Effector memory CD4-positive, alpha-beta T cell (primary cell): ENCODE measurements around the gene ACY1.

Experiments used
- DNase-seq, 3 donors: peaks; one replicate each; pipeline ENCODE4 v3.0.0-alpha.2; 2020
- H3K27ac ChIP-seq: 2 replicates; pipeline ENCODE4 v1.7.0; 2013; ENCODE audit warnings: mild to moderate bottlenecking, low read length, moderate library complexity; ENCODE audit not compliant: insufficient read depth, poor library complexity, severe bottlenecking
- H3K27me3 ChIP-seq: replicated peaks from 2 replicates; pipeline ENCODE4 v1.7.0; 2013; ENCODE audit warnings: mild to moderate bottlenecking, low read length; ENCODE audit not compliant: insufficient read depth, control insufficient read depth, poor library complexity, severe bottlenecking
- H3K36me3 ChIP-seq: 2 replicates; pipeline ENCODE4 v1.7.0; 2013; ENCODE audit warnings: mild to moderate bottlenecking, low read length, moderate library complexity; ENCODE audit not compliant: control insufficient read depth, insufficient read depth
- H3K4me1 ChIP-seq: 2 replicates; pipeline ENCODE4 v1.7.0; 2013; ENCODE audit warnings: low read length, mild to moderate bottlenecking; ENCODE audit not compliant: control insufficient read depth, insufficient read depth, poor library complexity, severe bottlenecking
- H3K4me3 ChIP-seq: 2 replicates; pipeline ENCODE4 v1.7.0; 2013; ENCODE audit warnings: low read length, low read depth, mild to moderate bottlenecking; ENCODE audit not compliant: insufficient read depth, poor library complexity, severe bottlenecking
- H3K9me3 ChIP-seq: 2 replicates; pipeline ENCODE4 v1.7.0; 2013; ENCODE audit warnings: mild to moderate bottlenecking, low read length, moderate library complexity; ENCODE audit not compliant: control insufficient read depth

Gene ACY1

DNA sequence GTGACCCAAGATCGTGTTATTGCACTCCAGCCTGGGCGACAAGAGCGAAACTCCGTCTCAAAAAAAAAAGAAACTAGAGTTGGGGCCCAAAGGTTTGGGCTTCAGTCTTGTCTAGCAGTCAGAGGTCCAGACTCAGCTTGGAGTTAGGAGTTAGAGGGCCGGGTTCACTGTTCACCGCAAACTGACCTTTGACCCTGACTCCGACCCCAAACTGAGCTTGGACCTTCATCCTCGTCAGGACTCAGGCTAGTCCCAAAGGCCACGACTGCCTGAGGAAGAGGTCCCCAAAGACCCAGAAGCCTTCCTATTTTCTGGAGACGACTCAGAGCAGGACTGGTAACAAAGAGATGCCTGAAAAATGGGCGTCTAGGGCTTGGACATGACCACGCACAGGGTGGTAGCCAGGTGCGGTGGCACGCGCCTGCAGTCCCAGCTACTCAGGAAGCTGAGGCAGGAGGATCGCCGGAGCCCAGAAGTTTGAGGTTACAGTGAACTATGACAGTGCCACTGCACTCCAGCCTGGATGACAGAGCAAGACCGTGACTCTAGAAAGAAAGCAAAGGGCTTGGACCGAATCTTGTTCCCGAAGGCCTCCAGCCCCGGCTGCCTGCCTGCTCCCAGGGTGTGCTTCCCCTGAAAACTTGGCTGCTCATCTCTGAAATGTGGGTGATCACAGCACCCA is 35.1 kb downstream of the ACY1 start:
- no peak overlapping the region for H3K27ac ChIP-seq
- no peaks in the 10 kb centered on the region for H3K36me3 ChIP-seq
- no peak overlapping the region for H3K4me3 ChIP-seq
- H3K27me3 ChIP-seq = no peaks in the 10 kb centered on the region
- H3K4me1 ChIP-seq = no peaks in the 10 kb centered on the region
- no peak for DNase-seq
- no peaks in the 10 kb centered on the region for H3K9me3 ChIP-seq

DNA sequence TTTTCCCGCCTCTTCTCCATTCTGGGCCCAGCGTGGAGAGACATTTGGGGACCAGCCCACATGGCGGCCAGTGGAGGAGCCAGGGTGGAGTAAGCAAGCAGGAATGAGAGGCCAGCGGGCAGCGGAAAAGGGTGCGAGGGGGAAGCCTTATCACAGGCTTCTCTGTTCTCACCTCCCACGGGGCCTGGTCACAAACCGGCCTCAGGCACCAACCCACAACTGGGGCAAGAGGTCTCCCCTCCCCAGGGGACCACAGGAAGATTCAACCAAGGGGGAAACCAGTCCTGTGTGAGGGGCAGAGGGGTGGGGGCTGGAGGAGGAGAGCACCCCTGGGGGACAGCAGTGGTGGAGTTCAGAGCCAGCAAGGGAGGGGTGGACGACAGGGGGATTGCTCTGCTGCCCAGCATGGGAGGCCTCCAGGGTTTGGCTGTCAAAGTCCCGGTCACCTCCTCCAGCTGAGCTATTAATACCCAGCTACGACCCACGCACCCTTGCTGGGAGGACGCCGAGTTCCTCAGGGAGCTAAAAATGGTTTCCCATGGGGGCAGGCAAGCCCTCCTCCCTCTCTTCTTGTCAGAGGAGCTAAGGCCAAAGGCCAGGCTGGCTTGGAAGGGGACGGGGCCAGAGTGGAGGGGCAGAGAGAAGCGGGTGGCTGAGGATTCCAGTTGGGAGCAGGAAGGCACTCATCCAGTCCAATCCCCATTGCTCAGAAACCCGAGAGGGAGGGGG is 36.2 kb downstream of the ACY1 start:
- H3K27me3 ChIP-seq = no peaks in the 10 kb centered on the region
- H3K27ac ChIP-seq = no peak overlapping the region
- H3K36me3 ChIP-seq = no peaks in the 10 kb centered on the region
- H3K4me3 ChIP-seq = no peak overlapping the region
- H3K4me1 ChIP-seq = no peaks in the 10 kb centered on the region
- no peaks in the 10 kb centered on the region for H3K9me3 ChIP-seq
- no peak for DNase-seq

DNA sequence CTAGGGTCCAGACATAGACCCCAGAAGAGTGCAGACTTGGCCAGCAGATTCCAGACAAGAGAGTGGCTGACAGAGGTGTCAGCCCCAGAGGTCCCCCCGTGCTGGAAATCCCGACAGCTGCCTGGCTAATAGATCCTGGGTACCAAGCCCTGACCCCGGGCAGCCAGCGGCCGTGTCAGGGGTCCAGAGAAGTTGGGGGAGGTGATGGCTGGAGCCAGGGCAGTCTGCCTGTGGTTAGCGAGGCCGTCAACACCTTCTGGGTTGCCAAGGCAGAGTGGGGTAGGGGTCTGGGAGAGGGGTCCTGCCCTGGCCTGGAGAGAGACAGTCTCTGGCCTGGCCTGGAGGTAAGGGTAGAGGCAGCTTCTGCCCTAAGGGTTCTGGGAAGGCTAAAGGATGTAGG is 37.5 kb downstream of the ACY1 start:
- H3K27ac ChIP-seq = no peak overlapping the region
- no peaks in the 10 kb centered on the region for H3K9me3 ChIP-seq
- H3K27me3 ChIP-seq = no peaks in the 10 kb centered on the region
- no peak for DNase-seq
- no peaks in the 10 kb centered on the region for H3K4me1 ChIP-seq
- no peak overlapping the region for H3K4me3 ChIP-seq
- no peaks in the 10 kb centered on the region for H3K36me3 ChIP-seq

DNA sequence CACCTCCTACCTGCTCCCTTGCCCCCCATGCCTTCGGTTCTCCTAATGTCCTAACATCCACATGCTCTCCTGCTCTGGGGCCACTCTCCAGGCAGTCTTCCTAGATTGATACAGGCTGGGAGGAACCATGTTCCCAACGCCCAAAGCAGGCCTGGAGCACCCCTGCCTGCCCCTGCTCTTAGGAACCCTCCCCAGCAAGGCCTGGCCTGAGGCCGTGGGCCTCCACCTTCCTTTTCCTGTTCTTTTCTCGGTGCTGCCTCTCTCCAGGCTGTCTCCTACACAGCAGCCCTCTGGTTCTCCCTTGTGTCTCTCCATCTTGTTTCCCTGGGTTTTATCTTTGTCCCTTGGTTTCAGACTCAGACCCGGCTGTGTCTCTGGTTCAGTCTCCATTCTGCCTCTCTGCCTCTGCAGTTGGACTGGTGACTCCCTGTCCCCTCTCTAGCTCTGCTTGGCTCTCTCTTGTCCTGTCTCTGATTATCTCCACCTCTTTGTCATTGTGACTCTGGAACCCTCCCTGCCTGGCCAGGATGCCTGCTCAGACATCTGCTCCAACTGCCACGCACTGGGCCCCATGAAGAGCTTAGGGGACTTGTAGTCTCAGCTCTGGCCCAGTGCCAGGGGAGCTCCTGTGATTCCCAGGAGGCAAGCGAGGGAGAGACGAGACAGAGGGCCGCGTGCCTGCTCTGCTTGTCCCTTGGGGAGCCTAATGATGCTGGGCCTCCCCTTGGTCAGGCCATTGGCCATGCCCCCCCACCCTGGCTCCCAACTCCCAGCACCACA is 38.3 kb downstream of the ACY1 start:
- DNase-seq = no peak
- no peaks in the 10 kb centered on the region for H3K27me3 ChIP-seq
- no peaks in the 10 kb centered on the region for H3K4me1 ChIP-seq
- H3K4me3 ChIP-seq = no peak overlapping the region
- H3K27ac ChIP-seq = no peak overlapping the region
- H3K36me3 ChIP-seq = no peaks in the 10 kb centered on the region
- H3K9me3 ChIP-seq = no peaks in the 10 kb centered on the region

DNA sequence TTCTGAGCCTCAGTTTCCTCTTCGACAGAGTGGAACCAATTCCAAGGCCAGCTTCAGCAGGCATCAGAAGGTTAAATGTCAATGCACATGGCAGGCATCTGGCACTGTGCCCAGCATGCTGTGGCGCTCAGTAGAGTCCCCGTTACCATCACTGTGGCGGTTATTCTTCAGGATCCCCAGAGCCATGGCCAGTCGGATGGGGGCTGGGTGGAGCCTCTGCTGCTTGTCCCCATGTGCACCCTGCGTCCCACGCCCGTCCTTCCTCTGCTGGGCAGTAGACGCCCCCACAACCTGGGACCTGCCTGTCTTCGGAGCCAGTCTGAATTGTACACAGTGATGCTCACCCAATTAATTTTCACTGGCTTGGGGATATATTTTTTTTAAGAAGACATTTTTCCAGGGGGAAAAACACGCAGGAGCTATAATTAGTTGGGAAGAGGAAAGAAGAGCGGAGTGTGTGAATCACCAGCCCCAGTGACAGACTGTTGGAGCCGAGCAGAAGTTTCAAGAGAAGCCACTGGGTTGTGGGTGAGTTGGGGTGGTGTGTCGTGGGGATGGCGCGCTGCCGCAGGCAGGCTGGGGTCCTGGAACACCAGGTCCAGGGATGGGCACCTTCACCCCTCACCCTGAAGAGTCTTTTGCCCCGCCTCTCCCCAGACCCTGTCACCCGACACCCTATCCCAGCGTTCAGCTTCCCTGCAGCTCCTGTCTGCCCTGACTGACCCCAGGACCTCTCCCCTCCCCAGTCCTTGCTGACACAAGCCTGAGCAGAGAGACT is 39.2 kb downstream of the ACY1 start:
- Histone ChIP-seq H3K9me3 (no peaks in the 10 kb centered on the region), H3K36me3 (no peaks in the 10 kb centered on the region), H3K4me3 (no peak overlapping the region), H3K4me1 (no peaks in the 10 kb centered on the region), H3K27me3 (no peaks in the 10 kb centered on the region), H3K27ac (no peak overlapping the region)
- no peak for DNase-seq

DNA sequence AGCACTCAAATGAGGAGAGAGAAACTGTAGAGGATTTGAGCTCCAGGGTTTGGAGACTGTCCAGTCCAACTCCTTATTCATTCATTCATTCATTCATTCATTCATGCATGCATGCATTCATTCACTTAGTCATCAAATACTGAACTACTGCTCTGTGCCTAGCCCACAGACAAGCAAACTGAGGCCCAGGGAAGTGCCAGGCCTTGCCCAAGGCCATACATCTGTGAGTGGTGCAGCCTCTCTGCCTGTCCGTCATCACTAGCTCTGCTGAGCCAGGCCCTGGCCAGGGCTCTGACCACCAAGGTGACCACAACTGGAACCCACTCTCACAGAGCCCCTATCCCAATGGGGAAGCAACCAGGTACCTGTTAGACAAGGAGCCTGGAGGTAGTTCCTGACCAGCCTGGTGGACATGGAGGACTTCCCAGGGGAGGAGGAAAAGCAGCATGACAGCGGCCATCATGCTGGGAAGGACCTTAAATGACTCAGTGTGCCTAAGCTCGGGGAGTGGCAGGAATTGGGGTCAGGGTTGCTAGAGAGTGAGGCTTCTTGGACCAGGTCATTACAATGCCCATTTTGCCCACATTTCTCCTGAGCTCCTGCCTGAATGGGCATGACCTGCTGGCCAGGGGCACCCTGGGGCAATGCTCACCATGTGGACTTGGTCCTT is 39.9 kb downstream of the ACY1 start:
- DNase-seq = no peak
- Histone ChIP-seq H3K4me3 (no peak overlapping the region), H3K36me3 (no peaks in the 10 kb centered on the region), H3K9me3 (no peaks in the 10 kb centered on the region), H3K27me3 (no peaks in the 10 kb centered on the region), H3K27ac (no peak overlapping the region), H3K4me1 (no peaks in the 10 kb centered on the region)

DNA sequence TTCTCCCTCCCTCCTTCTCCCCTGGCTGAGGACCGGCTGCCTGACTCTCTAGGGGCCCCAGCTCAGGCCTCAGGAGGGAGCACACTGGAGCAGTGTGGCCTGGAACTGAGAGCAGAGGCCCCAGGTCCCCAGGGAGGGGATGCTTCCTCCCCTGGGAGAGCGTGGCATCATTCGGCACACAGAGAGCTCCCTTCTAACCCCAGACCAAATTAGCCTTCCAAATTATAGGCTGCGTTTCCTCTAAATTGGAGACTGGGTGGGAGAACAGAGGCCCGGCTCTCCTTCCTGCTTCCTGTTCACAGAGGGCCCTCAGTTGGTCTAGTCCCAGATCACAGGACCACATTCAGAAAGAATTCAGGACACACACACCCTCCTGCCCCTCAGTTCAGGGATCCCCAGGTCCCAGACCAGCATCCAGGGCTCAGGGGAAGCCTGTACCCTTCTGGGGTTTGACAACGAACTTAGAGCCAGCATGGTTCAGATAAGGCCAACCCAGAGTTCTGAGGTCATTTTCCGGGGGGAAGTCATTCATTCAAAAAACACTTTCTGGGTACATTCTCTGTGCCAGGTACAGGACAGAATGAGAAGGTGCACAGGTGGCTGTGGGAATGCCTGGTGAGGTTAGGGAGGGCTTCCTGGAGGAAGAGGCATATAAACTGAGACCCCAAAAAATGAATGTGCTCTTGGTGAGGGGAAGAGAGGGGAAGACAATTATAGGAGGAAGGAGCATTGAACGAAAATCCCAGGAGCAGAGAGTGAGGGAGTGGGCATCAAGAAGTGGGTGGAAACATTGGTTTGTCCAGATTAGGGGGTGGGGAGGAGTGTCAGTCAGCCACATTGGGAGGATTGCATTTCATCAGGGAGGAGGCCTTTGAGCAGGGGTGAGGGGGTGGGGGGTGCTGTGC is 40.8 kb downstream of the ACY1 start:
- H3K4me3 ChIP-seq = no peak overlapping the region
- no peaks in the 10 kb centered on the region for H3K9me3 ChIP-seq
- no peaks in the 10 kb centered on the region for H3K36me3 ChIP-seq
- no peak for DNase-seq
- H3K27ac ChIP-seq = no peak overlapping the region
- no peaks in the 10 kb centered on the region for H3K4me1 ChIP-seq
- no peaks in the 10 kb centered on the region for H3K27me3 ChIP-seq

DNA sequence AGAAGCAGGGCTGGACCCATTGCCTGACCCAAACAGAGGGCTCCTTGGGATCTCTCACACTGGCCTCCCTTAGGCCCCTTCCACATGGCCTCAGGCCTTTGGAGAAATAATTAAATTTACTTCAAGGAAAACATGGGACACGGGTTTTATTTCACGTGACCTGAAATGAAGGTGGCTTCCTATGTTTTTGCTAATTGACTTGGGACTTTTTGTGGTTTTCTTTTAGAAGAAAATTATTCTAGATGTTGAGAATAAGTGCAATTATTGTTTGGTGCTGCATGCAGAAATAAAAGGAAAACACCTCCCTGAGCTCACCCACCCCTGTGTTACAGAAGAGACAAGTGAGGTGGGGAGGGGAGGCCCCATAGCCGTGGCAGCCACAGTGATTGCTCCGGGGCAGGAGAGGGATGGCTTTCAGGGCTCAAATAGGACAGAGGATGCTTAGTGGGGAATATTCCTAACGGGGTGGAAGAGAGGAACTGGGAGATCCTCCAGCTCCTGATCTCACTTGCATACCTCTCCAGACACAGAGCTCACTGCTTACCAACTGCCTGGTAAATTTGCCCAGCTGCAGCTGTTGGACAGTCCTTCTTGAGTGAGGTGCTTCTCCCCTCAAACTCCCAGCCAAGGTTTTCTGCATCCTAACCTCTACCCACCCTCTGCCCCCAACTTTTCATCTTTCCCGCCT is 41.6 kb downstream of the ACY1 start:
- no peak for DNase-seq
- Histone ChIP-seq H3K27ac (no peak overlapping the region), H3K4me3 (no peak overlapping the region), H3K9me3 (no peaks in the 10 kb centered on the region), H3K27me3 (no peaks in the 10 kb centered on the region), H3K4me1 (no peaks in the 10 kb centered on the region), H3K36me3 (no peaks in the 10 kb centered on the region)
